HG03442 (cell line): Measurements from ENCODE around the gene MEOX1.
"Not testable (repeated sequence)": the region's sequence is repeated elsewhere in the genome, so short reads cannot be mapped to it uniquely, and the experiment has no call there.

ENCODE experiments used
- ATAC-seq: cut with Tn5 transposase; IDR thresholded peaks from one replicate; pipeline ENCODE4 v1.9.1; 2021; ENCODE audit warnings: mild to moderate bottlenecking, moderate library complexity; ENCODE audit not compliant: unreplicated experiment

Gene MEOX1

DNA sequence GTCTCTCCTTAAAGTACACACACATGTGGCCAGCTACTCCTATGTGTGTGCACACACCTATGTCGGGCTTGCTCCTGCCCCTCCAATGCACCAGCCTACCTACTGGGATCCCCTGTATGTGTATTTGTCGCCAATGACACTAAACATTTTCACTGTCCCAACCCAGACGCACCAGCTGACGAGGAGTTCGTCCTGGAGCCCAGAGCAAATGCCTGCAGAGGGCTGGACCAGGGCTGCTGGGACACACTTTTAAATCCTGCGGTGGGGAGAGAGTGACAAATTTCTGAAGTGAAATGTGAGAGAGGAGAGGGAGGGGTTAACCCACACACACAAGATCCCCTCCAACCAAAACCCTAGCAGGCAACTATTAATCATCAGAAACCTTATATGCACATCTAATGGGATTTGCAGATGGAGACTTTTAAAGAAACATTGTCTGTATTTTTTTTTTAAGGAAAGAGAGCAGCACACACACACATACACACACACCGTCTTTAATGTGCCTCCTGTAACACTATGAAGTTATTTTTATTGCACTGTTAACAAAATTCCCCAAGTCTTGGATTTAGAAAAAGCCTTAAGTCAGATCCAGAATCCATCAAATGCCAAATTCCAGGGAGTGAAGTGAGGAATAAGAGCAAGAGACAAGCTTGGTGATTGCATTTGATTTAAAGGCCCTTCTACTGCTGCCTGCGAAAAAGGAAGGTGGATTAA, at the start of gene MEOX1:
Gene MEOX1, minus strand, starts transcription at position 224 of the 714 bp plus-strand sequence. CDS start 388 bp downstream, outside the sequence.
- no peak for ATAC-seq

DNA sequence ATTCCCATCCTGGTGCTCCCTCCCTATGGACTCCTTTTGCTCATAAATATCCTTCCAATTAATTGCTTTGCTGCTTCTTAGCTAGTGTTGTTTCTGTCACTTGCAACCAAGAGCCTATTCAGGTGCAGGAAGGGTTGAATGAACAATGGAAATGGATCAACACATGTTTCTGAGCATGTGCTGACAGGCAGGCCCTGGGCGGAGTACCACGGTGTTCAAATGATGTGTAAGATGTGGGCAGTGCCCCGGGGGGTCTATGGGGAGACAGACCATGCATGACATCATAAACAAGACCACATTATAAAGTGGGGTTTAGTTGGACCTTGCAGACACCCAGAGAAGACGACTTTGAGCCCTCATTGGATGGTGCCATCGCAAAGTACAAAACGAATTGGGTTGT, 48.4 kb upstream of the MEOX1 start:
- no peak for ATAC-seq

DNA sequence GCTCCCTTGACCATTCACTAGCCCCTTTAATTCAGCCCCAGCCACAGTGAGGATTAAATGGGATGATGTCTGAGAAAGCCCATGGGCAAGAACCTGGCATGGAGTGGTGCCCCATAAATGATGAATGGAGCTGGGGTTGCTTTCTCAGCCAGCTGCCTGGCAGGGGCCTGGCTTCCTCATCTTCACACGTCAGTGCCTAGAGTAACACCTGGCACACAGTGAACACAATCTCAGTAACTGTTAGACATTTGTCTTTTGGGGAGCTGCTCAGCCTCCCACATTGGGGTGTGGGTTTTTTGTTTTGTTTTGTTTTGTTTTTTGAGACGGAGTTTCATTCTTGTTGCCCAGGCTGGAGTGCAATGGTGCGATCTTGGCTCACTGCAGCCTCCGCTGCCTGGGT, 47.5 kb upstream of the MEOX1 start:
- ATAC-seq: no peak

DNA sequence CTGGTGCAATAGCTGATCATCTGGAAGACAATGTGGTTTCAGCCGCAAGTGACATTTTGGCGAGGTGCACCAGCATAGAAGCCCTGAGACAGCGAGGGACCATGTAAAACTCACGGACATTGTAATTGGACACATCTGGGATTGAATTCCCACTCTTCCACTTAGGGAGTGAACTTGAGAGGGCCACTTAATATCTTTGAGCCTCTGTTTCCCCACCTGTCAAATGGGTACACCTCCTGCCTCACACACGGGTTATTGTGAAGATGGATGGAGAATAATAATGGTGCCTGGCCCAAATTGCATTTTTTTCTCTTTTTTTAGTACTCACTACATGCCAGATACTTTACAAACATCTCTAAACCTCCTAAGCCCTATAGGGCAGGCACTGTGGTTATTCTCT, 45.5 kb upstream of the MEOX1 start:
- no peak for ATAC-seq

DNA sequence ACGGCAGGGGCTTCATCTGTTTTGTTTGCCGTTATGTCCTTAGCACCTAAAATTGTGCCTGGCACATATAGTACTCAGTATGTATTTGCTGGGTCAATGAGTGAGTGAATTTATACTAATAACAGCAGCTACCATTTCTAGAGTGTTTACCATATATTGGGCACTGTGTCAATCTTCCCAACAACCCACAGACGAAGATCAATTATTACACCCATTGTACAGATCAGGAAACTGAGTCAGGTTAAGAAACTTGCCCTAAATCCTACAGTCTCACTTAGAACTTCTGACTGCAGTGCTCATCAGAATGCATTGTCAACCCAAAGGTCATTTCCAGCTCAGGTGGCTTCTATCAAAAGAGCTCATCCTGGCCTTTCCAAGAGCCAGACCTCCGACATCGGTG, 44.5 kb upstream of the MEOX1 start:
- ATAC-seq: no peak

DNA sequence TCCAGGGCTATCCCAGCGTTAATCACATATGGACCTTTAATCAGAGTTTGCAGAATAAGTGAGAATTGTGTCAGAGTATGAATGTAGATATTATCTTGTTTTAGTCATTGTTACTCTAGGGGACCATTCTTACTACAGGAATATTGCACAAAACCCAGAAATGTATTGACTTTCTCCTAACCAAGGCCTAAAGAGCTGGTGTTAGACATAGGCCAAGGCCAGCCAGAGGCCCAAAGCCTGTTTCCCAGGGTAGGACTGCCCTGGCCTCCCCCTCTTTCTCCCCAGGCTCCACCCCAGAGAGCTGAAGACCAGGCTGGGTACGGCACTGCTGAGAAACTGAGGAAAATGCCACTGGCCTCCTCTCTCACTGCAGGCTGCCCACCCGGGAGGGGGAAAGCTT, 41.9 kb upstream of the MEOX1 start:
- ATAC-seq: no peak

DNA sequence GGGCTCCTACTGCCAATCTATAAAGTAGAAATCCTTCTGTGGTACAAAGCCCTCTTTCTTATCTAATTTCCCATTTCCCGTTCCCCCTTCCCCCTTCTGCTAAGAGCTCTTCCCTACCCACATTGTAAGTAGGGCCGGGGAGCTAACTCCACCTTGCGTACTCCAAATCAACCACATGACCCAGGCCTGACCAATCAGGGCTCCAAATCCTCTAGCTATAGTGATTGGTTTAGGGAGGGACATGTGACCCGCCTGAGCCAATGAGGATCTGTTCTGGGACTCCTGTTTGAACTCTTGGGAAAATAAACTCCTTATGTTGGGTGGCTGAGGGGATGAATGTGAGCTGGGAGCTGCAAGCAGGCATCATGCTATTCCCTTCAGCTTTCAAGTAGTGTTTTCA, 40.9 kb upstream of the MEOX1 start:
- no peak for ATAC-seq

DNA sequence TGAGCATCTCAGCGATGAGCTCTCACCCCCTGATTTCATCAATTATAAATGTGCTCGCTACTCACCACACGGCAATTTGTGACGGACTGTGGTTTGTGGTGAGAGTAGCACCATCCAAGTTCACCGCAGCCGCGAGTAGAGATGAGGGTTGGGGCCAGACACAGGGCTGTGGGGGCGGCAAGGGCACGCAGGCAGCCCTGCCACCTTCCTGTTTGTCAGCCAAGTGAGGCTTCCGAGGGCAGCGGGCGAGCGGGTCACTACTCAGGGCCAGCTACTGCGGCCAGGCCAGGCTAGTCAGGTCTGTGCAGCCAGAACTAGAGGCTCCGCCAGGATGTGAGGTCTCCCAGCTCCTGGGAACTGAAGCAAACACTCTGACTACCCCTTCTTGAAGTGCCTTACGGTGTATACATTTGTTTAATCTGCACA, 39.6 kb upstream of the MEOX1 start:
- ATAC-seq: no peak

DNA sequence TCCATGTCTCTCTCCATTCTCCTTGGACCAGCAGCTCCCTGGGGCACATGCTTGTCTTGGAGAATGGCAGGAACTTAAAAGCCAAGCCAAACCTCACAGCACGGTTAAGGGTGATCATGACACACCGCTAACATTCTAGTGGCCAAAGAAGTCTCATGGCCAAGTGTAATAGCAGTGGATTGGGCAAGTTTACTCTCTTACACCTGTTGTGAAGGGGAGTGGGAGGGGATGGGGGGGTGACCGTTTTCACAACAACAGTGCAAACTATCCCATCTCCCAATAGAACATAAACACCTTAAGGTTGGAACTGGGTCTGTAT, 37.7 kb upstream of the MEOX1 start:
- ATAC-seq: no peak

DNA sequence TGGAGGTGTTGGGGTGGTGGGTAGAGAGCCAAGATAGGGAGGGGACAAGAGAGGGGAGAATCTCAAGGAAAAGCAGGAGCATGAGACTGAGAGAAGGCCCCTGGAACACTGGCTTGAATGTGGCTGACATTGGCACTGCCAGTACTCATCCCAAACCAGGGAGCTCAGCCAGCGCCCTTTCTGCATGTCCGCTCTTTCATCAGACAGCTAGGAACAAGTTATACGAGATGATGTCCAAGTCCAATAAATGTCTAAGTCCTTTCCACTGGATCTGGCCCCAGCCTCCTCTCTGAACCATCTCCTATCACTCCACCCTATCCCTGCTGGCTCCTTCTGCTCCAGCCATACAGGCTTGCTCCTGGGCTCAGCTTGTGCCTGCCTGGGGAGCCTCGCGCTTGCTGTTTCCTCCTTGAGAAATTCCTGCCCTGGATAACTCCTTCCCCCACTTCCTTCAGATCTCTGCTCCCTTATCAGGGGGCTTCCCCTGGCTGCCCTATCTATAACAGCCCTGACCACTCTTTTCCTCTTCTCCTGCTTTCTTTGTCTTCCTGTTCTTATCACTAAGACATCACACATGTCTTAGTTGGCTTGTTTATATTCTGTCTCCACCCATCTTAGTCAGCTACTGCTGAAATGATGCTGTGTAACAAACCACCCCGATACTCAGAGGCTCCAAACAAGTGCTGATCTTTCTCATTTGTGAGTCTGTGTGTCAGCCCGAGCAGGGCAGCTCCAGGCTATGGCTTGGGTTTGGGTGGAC, 37.1 kb upstream of the MEOX1 start:
- no peak for ATAC-seq

DNA sequence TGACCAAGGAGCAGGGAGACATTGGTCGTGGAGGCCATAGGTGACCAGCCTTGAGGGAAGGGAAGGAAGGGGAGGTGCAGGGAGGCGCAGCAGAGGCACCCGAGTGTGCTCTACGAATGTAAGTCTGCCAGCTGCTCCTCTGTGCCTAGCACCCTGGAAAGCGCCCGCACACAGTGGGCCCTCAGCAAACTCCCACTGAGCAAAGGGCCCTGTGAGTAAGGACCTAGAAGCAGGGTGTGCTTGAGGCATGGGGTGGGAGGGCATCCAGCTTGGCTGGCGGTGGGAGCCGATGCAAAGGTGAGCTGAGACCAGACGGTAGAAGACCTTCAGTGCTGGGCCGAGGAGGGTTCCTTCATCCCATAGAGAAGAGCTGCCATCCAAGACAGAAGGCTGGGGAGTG, 36.2 kb upstream of the MEOX1 start:
- no peak for ATAC-seq

DNA sequence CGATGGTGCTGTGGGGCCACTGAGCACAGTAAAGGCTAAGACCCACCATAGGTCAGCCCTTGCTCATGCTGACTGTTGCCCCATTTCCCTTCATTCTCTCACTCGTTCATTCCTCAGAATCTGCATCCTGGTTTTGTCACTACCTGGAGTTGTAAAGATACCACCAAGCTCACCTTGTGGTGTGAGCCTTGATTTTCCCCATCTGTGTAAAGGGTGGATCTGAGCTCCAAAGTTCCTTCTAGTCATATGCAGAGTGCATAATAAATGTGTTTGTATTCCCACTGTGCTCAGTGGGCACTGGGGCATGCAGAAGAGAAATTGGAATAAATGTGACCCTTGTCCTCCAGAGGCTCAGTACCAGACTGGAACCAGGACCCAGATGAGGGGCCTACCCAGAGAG, 35.2 kb upstream of the MEOX1 start:
- ATAC-seq: no peak

DNA sequence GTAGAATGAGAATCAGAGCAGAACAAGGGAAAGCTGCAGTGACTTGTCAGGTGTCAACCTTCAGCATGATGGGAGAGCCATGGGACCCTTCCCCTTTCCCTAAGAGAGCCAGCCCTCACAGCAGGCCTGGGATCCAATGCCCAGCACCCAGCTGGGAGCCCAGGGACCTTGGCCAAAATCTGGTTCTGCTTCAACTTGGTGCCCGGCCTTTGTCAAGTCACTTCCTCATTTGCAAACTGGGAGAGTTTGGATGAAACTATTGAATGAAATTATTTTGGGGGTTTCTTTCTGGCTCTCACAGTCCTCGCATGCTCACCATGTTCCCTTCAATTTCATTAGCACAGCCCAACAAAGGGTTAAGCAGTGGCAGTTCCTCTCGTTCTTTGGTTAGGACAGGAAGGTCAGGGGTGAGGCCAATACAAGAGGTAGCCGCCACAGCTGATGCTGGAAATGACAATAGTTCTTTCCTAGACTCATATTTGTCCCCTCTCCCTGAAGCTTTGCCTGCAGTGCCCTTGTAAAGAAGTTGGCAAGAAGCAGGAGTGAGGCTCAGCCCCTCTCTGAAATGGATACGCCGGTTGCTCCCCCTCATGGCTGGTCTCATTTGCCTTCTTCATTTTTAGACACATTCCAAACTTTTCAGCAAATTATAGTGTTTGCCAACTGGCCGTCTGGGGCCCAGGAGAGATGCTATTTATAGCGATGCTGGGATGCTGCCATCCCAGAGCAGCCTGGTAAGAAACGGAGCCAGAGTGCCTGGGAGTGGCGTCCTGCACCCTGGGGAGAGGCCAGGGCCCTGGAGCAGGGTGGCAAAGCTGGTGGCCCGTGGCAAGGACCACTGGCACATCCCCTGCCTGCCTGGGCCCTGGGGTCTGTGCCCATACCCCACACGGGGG, 34.5 kb upstream of the MEOX1 start:
- ATAC-seq: no peak

DNA sequence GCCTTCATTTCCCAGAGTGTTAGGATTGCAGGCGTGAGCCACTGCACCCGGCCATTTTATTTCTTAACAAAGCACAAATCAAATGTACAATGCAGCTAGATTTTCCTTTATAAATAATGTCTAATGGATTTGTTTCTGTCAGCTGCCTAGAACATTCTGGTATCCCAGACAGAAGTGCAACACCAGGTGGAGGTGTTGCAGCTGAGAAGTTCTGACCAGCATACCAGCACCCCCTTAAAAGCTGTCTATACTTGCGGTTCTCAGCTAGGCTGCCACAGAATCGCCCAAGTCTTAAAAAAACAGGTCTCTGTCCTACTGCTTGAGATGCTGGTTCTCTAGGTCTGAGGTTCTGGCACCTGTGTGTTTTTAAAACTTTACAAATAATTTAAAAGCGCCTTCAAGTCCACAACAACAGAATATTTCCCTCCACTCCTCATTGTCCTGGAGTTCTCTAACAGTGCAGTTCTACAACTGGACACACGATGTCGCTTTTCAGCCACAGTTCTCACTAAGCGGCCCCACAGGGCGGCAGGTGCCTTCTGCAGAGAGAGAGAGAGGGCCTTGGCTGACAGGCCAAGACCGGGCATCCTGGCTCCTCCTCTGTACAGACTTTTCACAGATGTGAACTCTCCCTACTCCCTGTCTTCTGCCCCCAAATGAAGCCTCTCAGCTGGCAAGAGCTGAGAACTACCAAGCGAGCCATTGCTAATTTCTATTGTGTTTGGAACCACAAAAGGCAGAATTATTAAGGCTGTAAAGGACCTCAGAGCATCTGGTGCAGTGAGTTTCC, 32.6 kb upstream of the MEOX1 start:
- peak; percentile 47 for ATAC-seq

DNA sequence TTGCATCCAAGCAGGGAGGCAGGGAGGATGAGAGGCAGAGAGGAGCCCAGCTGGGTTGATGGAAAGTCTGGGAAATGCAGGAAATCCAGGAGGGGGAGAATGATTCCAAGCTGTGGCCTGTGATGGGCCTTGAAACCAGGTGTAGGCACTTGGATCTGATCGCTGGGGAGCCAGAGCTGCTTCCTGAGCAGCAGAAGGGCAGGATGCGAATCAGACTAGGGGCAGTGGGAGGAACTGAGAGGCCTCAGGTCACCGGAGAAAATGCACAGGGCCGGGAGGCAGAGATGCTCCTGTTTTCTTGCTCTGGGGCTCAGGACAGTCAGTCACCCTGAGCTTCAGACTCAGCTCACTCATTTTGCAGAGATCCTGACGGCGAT, 29.6 kb upstream of the MEOX1 start:
- ATAC-seq: no peak

DNA sequence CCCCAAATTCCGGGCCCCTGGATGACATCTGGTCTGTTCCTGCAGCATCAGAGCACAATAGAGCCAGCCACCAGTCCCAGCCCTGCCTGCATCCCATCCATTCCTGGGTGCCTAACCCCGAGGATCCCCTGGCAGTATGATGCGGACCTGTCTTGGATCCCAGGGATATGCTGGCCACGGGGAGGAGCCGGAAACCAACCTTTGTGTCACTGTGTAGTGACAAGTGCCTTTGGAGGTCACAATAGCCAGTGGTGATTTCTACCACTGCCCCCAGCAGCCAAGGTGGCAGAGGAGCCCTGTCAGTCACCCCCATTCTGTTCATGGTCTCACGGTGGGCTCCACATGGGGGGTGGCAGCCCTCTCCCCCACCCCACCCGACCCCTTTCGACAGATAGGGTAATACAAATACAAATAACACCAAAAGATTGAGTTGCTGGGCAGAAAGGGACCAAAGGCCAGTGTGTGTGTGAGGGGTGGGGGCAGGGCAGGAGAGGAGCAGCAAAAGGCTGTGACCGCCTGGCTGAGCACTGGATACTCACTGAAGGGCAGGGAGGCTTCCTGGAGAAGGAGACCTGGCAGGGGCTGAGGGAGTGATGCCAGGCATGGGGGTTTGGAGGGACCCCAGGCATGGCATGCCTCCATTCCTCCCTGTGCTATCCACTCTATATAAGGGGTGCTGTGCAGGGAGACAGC, 29.0 kb upstream of the MEOX1 start:
- ATAC-seq: no peak

DNA sequence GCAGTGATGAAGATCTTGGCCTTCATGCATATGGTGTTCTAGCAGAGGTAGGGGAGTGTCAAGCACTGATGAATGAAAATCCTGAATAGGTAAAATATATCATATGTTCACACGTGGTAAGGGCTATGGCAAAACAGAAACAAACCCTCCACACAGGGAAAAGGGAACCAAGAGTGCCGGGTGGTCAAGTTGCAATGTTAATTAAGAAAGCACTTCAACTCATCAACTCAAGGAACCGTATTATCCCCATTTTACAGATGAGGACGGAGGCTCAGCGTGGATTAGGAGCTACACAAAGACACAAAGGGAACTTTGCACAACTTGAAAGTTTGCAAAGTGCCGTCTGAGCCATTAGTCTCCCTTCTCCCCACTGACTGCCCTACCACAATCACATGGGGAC, 28.1 kb upstream of the MEOX1 start:
- ATAC-seq: no peak

DNA sequence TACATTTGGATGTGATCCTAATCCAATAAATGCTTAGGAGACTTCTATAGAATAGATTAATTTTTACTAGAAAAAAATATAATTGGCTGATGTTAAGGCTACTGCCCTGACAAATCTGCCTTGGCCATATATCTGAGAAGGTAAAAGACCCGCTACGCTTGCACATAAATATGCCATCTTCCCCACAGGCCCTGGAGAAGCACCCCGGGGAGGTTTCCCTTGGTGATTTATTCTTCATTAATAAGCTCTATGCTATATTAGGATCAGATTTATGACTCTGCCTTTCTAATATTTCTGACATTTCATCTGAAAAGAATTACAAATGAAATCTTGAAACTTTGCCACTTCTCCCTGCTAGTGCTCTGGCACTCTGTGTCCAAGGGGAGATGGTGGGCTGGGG, 27.4 kb upstream of the MEOX1 start:
- no peak for ATAC-seq

DNA sequence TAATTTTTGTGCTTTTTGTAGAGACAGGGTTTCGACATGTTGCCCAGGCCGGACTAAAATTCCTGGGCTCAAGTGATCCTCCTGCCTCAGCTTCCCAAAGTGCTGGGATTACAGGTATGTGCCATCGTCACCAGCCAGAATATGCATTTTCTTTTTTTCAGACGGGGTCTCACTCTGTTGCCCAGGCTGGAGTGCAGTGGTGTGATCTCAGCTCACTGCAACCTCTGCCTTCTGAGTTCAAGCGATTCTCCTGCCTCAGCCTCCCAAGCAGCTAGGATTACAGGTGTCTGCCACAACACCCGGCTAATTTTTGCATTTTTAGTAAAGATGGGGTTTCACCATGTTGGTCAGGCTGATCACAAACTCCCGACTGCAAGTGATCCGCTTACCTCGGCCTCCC, 25.2 kb upstream of the MEOX1 start:
- ATAC-seq: not testable (repeated sequence)

DNA sequence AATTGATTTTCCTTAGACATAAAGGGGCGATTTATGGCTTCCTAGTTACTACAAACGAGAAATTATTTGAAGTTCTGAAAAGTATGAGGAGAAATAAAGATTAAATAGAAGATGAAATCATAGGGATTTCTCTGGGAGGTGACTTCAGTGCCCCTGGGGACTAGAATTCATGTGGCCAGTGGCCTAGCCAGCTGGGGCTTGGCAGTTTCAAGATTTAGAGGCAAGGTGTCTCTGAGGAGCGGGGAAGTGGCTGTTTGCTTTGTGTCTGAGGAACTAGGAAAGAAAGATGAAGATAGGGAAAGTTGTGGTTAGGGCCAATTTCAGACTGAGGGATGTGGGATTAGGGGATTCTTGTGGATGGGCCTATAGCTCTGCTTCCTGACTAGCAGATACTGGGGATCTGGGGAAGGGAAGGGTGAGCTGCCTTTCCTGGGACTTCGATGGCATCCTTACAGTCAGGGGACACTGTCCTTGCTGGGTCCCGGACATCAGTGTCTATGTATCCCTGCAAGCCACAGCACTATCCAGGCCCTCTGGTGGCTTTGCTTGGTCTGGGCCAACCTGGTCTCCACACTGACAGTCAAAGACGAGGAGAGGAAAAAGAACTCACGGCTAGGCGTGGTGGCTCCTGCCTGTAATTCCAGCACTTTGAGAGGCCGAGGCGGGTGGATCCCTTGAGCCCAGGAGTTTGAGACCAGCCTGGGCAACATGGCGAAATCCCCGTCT, 22.4 kb upstream of the MEOX1 start:
- no peak for ATAC-seq
